Bronchial epithelial cell (primary cell): ENCODE data around the gene MYZAP. TPM values are rescaled to one million over a fixed set of nuclear protein-coding genes. Genes with fewer than 3 reads are reported as not detected.
A peak's percentile ranks its signal among the peaks of the same experiment; 100 is the strongest.

Experiments used
- DNase-seq: peaks from one replicate; pipeline ENCODE4 v3.0.0-alpha.2; 2010; ENCODE audit warnings: low read depth
- FAIRE-seq: peaks from 2 replicates; lab custom pipeline; 2011; peaks lifted over from hg19 to GRCh38; lab: Jason Lieb, UNC
- H3K27me3 ChIP-seq: 2 replicates; pipeline ENCODE4 v1.5.1; 2011; ENCODE audit warnings: low read length; ENCODE audit not compliant: control insufficient read depth, insufficient read depth
- H3K36me3 ChIP-seq: 2 replicates; pipeline ENCODE4 v1.5.1; 2011; ENCODE audit warnings: low read length; ENCODE audit not compliant: control insufficient read depth, insufficient read depth
- H3K4me3 ChIP-seq: 2 replicates; pipeline ENCODE4 v1.5.1; 2011; ENCODE audit warnings: mild to moderate bottlenecking, low read depth, low read length, control low read depth
- CTCF ChIP-seq: IDR thresholded peaks from 2 replicates; pipeline ENCODE4 v1.5.1; 2011; ENCODE audit warnings: mild to moderate bottlenecking, moderate library complexity, low read length, control low read depth, inconsistent platforms; ENCODE audit not compliant: insufficient read depth, severe bottlenecking
- total RNA-seq: library from RNA; depleted of rRNA; stranded (reverse); fragments of >200 nt; gene quantifications from 2 replicates; pipeline ENCODE4 v1.2.1, GENCODE V29; 2014

The MYZAP gene
- total RNA-seq, 1 donor from 2014 or later = 2.4 TPM

DNA sequence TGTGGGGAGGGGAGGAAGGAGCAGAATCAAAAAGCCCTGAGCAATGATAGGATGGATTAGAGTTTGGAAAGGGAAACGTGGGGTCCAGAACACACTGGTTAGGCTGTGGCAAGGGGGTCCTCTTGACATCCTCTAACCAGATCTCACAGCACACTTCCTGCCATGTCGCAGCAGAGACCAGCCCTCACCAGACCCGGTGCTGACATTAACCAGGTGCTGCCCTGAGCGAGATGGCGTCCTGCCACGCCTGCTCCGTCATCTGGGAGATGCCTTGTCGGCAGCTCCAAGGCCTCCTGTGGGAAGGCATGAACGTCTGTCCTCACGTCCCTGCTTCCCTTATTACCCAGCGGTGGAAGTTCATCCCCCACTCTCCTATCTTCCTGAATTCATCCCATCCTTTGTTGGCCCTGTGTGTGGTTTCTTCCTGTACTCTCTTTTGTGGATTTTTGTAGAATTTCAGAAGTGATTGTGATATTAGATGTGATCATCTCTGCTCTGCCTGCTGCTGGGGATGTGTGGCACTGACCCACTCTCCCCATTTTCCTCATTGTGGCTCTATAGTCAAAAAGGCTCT, 29.4 kb upstream of the MYZAP start:
- DNase-seq = no peak
- FAIRE-seq = no peak

DNA sequence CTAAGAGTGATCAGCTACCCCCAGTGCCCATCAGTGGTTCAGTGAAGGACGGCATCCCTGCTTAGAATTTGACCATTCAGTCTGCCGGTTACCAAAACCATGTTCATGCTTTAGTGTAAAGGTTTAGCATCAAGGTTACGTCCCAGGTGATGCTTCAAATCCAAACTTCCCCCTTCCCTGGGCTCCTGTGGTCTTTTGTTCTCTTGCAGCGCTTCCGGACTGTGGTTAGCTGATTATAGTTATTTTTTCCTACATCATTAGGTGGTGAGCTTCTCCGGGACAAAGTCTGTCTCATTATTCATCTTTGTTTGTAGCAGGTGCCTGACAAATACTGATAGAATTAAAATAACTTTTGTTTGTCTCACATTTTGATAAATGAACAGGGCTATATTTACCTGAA, 28.3 kb upstream of the MYZAP start:
- no peak overlapping the region for H3K4me3 ChIP-seq
- no peaks in the 10 kb centered on the region for H3K36me3 ChIP-seq
- no peaks in the 10 kb centered on the region for H3K27me3 ChIP-seq
- DNase-seq (no peak), FAIRE-seq (no peak)
- TF ChIP-seq CTCF = no peak

More for the DNA sequence above, 29.4 kb upstream of the MYZAP start:
- Histone ChIP-seq H3K4me3 (no peak overlapping the region), H3K36me3 (no peaks in the 10 kb centered on the region), H3K27me3 (no peaks in the 10 kb centered on the region)
- TF ChIP-seq CTCF = no peak

DNA sequence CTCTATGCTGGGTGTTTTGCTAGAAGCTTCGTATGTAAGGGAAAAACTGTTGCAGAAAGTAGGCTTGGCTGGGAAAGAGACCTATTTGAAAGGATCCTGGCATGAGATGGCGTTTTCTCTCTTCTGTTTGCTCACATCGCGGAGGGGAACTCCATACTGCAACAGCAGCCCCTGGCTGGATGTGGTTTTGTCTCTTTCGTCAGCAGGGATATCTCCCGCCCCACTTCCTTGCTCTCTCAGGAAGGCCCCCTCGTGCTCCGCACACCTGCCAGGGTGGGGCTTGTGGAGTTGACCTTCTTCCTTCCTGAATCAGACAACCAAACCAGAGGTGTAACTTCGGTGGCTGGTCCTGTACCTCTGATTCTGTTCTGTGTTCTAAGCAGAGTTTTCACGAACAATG, 26.4 kb upstream of the MYZAP start:
- FAIRE-seq (no peak), DNase-seq (peak; percentile 58)
- H3K27me3 ChIP-seq = no peaks in the 10 kb centered on the region
- no peaks in the 10 kb centered on the region for H3K36me3 ChIP-seq
- H3K4me3 ChIP-seq = no peak overlapping the region
- TF ChIP-seq CTCF = no peak

DNA sequence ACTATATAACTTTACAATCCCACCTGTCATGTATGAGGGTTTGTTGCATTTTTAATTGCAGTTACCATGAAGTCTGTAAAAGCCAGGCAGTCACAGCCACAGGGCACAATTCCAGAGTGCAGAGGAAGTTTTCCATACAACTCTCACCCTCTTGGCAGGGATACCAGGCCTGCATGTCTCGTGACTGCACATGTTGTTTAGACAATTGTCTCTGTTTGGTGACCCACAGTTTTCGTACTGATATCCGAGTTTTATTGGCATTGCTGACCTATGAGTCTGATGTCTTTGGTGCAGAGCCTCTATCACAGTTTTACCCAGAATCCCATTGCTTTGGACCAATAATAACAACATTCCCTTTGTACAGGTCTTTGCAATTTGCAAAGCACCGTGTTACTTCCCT, 24.9 kb upstream of the MYZAP start:
- DNase-seq (no peak), FAIRE-seq (no peak)
- Histone ChIP-seq H3K36me3 (no peaks in the 10 kb centered on the region), H3K27me3 (no peaks in the 10 kb centered on the region), H3K4me3 (no peak overlapping the region)
- TF ChIP-seq CTCF = no peak

- no peak for FAIRE-seq
- no peaks in the 10 kb centered on the region for H3K36me3 ChIP-seq
- H3K4me3 ChIP-seq = no peak overlapping the region
- no peaks in the 10 kb centered on the region for H3K27me3 ChIP-seq
- no peak for DNase-seq
- no peak for TF ChIP-seq CTCF
These were observed 23.8 kb upstream of the MYZAP start for GRCh38 chr15:57567891-57568290.

- DNase-seq (no peak), FAIRE-seq (no peak)
- no peak for TF ChIP-seq CTCF
- no peaks in the 10 kb centered on the region for H3K36me3 ChIP-seq
- H3K4me3 ChIP-seq = no peak overlapping the region
- no peaks in the 10 kb centered on the region for H3K27me3 ChIP-seq
These were observed 23.4 kb upstream of the MYZAP start for GRCh38 chr15:57568299-57568698.
